ENCODE data around the gene GLI1.

Gene GLI1

DNA sequence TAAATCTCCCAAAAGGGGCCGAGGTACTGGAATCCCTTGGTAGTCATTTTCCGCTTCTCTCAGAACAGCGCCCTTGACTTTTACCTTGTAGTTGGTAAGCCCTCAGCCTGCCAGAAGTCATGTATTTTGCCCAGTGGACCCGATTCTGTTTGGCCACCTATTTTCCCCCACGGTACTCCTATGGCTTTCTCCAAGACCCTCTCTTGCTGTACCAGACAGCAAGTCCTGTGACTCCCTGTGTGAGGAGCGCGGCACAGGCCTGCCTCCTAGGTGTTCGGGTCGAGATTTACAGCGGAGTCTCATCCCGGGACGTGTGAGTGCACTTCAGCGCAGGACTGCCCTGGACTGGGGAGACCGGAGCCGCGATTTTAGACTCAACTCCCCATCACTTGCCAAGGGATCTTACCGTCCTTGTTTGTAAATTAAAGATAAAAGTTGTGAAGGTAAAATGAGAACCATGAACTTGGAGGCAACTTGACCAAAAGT lies 62.0 kb downstream of the GLI1 start:
- Histone ChIP-seq H3K9me3 (ENCODE audit: insufficient read depth, low read length) (no peaks in the 10 kb centered on the region), H3K36me3 (ENCODE audit: low read length) (peaks cover 4% of the 10 kb centered on the region; the same call in 1 of the 2 replicates), H4K20me1 (ENCODE audit: low read depth, low read length) (no peaks in the 10 kb centered on the region; the same call in 1 of the 2 replicates), H3K9me2 (replicated peaks; ENCODE audit: insufficient read depth, low read length) (no peaks in the 10 kb centered on the region), H3K79me2 (ENCODE audit: insufficient read depth, low read length) (peaks cover 35% of the 10 kb centered on the region), H3K4me3 (ENCODE audit: insufficient read depth, low read length, poor library complexity, severe bottlenecking) (peak overlapping the region; percentile 72), H3K27ac (ENCODE audit: low read depth, low read length) (peak overlapping the region; percentile 98), H2AFZ (ENCODE audit: low read depth, low read length, severe bottlenecking) (no peak overlapping the region), H3K27me3 (ENCODE audit: low read length) (no peaks in the 10 kb centered on the region), H3K9ac (ENCODE audit: low read length) (peak overlapping the region; percentile 83), H3F3A (ENCODE audit: insufficient read depth) (peaks cover 36% of the 10 kb centered on the region), H3K4me2 (ENCODE audit: low read depth, low read length, poor library complexity, severe bottlenecking) (peak overlapping the region; percentile 84)
- TF ChIP-seq, protein P1, sequence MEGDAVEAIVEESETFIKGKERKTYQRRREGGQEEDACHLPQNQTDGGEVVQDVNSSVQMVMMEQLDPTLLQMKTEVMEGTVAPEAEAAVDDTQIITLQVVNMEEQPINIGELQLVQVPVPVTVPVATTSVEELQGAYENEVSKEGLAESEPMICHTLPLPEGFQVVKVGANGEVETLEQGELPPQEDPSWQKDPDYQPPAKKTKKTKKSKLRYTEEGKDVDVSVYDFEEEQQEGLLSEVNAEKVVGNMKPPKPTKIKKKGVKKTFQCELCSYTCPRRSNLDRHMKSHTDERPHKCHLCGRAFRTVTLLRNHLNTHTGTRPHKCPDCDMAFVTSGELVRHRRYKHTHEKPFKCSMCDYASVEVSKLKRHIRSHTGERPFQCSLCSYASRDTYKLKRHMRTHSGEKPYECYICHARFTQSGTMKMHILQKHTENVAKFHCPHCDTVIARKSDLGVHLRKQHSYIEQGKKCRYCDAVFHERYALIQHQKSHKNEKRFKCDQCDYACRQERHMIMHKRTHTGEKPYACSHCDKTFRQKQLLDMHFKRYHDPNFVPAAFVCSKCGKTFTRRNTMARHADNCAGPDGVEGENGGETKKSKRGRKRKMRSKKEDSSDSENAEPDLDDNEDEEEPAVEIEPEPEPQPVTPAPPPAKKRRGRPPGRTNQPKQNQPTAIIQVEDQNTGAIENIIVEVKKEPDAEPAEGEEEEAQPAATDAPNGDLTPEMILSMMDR (IDR thresholded peaks at IDR 0.05; ENCODE audit: insufficient read depth, low read length, poor library complexity, severe bottlenecking): no peak
- TF ChIP-seq EZH2phosphoT487 (conservative IDR thresholded peaks at IDR 0.05; ENCODE audit: low read length): no peak
